Measurements from ENCODE around the gene LPGAT1.
"Not testable (repeated sequence)": the region's sequence is repeated elsewhere in the genome, so short reads cannot be mapped to it uniquely, and the experiment has no call there.

LPGAT1 gene

GRCh38 chr1:211698161-211699026, 132.2 kb downstream of the LPGAT1 start:
- DNase-seq: peak; percentile 83

DNA sequence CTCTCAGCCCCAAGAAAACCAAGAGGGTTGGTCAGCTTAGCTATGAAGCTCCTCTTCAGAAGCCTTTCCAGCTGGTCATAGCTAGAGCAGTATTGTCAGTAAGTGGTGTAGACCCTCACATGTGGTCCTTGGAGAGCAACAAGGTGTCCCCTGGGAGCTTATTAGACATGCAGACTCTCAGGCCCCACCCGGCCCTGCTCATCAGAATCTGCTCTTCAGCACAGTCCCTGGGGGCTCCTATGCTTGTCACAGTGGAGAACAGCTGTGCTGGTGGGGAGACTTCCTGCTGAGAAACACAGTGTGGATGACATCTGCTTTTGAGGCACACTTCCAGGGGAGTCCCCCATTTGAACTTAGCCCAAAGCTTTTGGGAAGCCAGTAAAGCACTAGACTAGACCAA, 133.2 kb downstream of the LPGAT1 start:
- no peak for DNase-seq

DNA sequence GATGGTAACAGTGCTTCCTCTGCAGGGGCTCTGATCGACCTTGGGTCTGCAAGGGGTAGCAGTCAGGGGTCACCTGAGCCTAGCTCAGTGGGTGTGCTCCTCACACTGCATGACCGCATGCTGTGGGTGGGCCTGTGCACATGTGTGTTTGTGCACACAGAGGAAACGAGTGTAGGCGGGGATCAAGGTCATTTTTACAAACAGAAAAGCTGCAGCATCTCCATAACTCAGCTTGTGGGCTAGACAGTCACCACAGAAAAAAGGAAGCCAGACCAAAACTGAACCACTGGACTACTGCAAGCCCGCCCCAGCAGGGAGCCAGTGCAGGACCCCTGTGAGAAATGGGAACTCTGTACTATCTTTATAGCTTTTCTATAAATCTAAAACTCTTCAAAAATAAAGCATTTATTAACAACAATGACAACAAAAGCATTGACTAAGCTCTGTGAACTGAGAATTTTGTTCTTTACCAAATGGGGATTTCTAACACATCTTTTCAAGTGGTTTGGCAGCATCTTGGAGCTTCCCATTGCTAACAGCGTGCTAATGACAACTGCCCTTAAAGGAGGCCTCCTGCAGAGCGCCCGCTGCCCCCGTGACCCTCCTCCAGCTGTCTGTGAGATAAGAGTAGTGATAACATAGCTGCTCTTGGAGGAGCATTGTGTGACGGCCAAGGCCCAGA, 135.3 kb downstream of the LPGAT1 start:
- DNase-seq: peak; percentile 32

- DNase-seq: not testable (repeated sequence)
Observed at GRCh38 chr1:211693911-211694310, 136.7 kb downstream of the LPGAT1 start.

Measured in activated gamma-delta T cell treated with Interleukin-2 at 50 U/mL for 16 hours (primary cell).